ENCODE results near the gene GAK.

- TF ChIP-seq CTCF (IDR thresholded peaks at IDR 0.05 in 8 of 11, conservative IDR thresholded peaks at IDR 0.05 in 3 of 11): no peak
- no peak for TF ChIP-seq POLR2AphosphoS5 (IDR thresholded peaks at IDR 0.05)
- TF ChIP-seq POLR2A (IDR thresholded peaks at IDR 0.05): no peak
Observed at GRCh38 chr4:930028-930551, 2.0 kb downstream of the GAK start.

All from spleen (tissue), 7 donors.